ENCODE measurements around the gene GDPD4. TPM values are rescaled to one million over a fixed set of nuclear protein-coding genes. Genes with fewer than 3 reads are reported as not detected.

The GDPD4 gene
- total and polyA plus RNA-seq, 9 of the 15 experiments (the other 6 are each of a cell fraction or from before 2014, with no cell fraction given), result 0.40 TPM; not detected in 8

DNA sequence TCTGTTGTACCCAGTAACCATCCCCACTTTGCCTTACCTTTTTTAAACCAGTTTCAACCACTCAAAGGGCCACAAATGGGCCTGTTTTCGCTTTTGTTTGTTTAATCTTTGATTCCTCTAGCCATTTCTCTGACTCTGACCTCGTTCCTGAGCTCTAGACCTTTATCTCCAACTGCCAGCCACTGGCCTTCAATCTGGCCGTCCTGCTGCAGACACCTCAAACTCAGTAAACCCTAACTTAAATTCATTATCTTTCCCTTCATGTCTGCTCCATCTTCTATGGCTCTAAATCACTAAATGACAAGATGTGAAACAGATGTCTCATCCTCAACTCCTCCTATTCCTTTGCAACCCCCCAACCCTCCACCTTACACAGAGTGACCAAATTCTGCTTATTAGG, 1.3 kb upstream of the GDPD4 start (continued):
- TF ChIP-seq, protein P1, sequence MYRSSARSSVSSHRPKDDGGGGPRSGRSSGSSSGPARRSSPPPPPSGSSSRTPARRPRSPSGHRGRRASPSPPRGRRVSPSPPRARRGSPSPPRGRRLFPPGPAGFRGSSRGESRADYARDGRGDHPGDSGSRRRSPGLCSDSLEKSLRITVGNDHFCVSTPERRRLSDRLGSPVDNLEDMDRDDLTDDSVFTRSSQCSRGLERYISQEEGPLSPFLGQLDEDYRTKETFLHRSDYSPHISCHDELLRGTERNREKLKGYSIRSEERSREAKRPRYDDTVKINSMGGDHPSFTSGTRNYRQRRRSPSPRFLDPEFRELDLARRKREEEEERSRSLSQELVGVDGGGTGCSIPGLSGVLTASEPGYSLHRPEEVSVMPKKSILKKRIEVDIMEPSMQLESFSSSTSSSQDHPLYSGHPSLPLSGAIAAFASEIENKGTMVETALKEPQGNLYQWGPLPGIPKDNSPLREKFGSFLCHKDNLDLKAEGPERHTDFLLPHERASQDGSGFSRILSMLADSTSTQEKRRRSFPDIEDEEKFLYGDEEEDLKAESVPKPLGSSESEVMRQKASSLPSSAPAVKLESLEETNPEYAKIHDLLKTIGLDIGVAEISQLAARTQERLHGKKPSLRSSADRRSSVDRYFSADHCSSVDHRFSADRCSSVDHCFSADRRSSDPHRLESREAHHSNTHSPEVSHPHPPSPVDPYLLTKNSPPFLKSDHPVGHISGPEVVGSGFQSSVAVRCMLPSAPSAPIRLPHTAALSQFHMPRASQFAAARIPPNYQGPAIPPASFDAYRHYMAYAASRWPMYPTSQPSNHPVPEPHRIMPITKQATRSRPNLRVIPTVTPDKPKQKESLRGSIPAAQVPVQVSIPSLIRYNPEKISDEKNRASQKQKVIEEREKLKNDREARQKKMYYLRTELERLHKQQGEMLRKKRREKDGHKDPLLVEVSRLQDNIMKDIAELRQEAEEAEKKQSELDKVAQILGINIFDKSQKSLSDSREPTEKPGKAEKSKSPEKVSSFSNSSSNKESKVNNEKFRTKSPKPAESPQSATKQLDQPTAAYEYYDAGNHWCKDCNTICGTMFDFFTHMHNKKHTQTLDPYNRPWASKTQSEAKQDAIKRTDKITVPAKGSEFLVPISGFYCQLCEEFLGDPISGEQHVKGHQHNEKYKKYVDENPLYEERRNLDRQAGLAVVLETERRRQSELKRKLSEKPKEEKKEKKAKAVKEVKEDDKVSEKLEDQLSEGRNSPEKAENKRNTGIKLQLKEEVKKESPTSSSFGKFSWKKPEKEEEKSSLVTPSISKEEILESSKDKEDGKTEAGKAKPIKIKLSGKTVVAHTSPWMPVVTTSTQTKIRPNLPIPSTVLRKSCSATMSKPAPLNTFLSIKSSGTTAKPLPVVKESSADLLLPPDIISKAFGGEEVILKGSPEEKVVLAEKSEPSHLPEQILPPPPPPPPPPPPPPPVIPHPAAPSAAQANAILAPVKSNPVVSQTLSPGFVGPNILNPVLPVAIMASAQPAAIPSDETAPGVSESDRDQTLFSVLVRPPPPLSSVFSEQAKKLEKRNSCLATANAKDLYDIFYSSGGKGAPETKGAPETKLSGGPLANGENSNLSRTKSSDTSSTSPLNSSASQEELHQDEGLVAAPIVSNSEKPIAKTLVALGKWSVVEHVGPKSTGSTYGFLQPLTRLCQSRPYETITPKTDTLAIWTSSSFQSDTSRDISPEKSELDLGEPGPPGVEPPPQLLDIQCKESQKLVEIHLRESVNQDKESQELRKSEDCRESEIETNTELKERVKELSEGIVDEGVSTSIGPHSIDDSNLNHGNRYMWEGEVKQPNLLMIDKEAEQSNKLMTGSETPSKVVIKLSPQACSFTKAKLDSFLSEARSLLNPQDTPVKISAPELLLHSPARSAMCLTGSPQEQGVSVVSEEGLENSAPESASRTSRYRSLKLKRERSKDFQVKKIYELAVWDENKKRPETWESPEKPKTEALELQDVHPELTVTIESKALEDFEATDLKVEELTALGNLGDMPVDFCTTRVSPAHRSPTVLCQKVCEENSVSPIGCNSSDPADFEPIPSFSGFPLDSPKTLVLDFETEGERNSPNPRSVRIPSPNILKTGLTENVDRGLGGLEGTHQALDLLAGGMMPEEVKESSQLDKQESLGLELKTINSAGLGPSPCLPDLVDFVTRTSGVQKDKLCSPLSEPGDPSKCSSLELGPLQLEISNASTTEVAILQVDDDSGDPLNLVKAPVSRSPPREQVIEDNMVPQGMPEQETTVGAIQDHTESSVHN (IDR thresholded peaks at IDR 0.05; ENCODE audit: borderline replicate concordance in 1 of 2, low read depth in 1 of 2), result no peak
- no peak for TF ChIP-seq ELF2 (CRISPR knock-in tag; IDR thresholded peaks at IDR 0.05)
- no peak for TF ChIP-seq ZSCAN29 (IDR thresholded peaks at IDR 0.05)
- TF ChIP-seq, protein P2, sequence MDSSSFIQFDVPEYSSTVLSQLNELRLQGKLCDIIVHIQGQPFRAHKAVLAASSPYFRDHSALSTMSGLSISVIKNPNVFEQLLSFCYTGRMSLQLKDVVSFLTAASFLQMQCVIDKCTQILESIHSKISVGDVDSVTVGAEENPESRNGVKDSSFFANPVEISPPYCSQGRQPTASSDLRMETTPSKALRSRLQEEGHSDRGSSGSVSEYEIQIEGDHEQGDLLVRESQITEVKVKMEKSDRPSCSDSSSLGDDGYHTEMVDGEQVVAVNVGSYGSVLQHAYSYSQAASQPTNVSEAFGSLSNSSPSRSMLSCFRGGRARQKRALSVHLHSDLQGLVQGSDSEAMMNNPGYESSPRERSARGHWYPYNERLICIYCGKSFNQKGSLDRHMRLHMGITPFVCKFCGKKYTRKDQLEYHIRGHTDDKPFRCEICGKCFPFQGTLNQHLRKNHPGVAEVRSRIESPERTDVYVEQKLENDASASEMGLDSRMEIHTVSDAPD (CRISPR knock-in tag; IDR thresholded peaks at IDR 0.05), result no peak
- no peak for TF ChIP-seq IRF2 (CRISPR knock-in tag; IDR thresholded peaks at IDR 0.05)
- TF ChIP-seq, protein P3, sequence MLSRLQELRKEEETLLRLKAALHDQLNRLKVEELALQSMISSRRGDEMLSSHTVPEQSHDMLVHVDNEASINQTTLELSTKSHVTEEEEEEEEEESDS (CRISPR knock-in tag; IDR thresholded peaks at IDR 0.05), result no peak
- TF ChIP-seq ILK (tag; IDR thresholded peaks at IDR 0.05; ENCODE audit: borderline replicate concordance, low read depth), result no peak
- TF ChIP-seq ZNF217 (CRISPR knock-in tag; IDR thresholded peaks at IDR 0.05), result no peak
- TF ChIP-seq TEAD2 (tag; IDR thresholded peaks at IDR 0.05), result no peak
- peak; percentile 88 for TF ChIP-seq MAFG (tag; conservative IDR thresholded peaks at IDR 0.05)
- no peak for TF ChIP-seq SREBF2 (CRISPR knock-in tag; IDR thresholded peaks at IDR 0.05)
- no peak for TF ChIP-seq SIN3B (IDR thresholded peaks at IDR 0.05; ENCODE audit: low read depth)
- TF ChIP-seq RNF2 (IDR thresholded peaks at IDR 0.05), result 0 out of 2 replicates have a peak, but pooled peaks have one; percentile 17
- TF ChIP-seq ZNF436 (CRISPR knock-in tag; IDR thresholded peaks at IDR 0.05), result no peak
- peak; percentile 82 for TF ChIP-seq MTA2 (IDR thresholded peaks at IDR 0.05; ENCODE audit: low read depth)
- TF ChIP-seq SRSF3 (IDR thresholded peaks at IDR 0.05; ENCODE audit: insufficient read depth, low read length), result no peak
- TF ChIP-seq, protein P4, sequence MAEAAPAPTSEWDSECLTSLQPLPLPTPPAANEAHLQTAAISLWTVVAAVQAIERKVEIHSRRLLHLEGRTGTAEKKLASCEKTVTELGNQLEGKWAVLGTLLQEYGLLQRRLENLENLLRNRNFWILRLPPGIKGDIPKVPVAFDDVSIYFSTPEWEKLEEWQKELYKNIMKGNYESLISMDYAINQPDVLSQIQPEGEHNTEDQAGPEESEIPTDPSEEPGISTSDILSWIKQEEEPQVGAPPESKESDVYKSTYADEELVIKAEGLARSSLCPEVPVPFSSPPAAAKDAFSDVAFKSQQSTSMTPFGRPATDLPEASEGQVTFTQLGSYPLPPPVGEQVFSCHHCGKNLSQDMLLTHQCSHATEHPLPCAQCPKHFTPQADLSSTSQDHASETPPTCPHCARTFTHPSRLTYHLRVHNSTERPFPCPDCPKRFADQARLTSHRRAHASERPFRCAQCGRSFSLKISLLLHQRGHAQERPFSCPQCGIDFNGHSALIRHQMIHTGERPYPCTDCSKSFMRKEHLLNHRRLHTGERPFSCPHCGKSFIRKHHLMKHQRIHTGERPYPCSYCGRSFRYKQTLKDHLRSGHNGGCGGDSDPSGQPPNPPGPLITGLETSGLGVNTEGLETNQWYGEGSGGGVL (CRISPR knock-in tag; IDR thresholded peaks at IDR 0.05), result no peak
- no peak for TF ChIP-seq NUFIP1 (IDR thresholded peaks at IDR 0.05; ENCODE audit: partially characterized antibody)
